Nephron progenitor cell (in vitro differentiated cells): ENCODE data around the gene DNAI1.

ENCODE experiments used
- DNase-seq: peaks from one replicate; pipeline ENCODE4 v3.0.0; 2021
- H3K27ac Mint-ChIP-seq: 2 replicates; pipeline ENCODE4 v1.8.0; 2021; ENCODE audit warnings: mild to moderate bottlenecking, moderate library complexity, mixed read lengths
- H3K27me3 Mint-ChIP-seq: 2 replicates; pipeline ENCODE4 v1.8.0; 2021; ENCODE audit warnings: mild to moderate bottlenecking, low read depth, mixed read lengths; ENCODE audit not compliant: poor library complexity
- H3K36me3 Mint-ChIP-seq: 2 replicates; pipeline ENCODE4 v1.8.0; 2021; ENCODE audit warnings: low read depth, mixed read lengths
- H3K4me1 Mint-ChIP-seq: 2 replicates; pipeline ENCODE4 v1.8.0; 2021; ENCODE audit warnings: mixed read lengths
- H3K4me3 Mint-ChIP-seq: 2 replicates; pipeline ENCODE4 v1.8.0; 2021; ENCODE audit warnings: mild to moderate bottlenecking, moderate library complexity, mixed read lengths
- H3K9me3 Mint-ChIP-seq: 2 replicates; pipeline ENCODE4 v1.8.0; 2021; ENCODE audit warnings: mild to moderate bottlenecking, moderate library complexity, mixed read lengths
- TF ChIP-seq, protein P1 (sequence below): fragments of 200-600 bp; sonication (generic); IDR thresholded peaks from 2 replicates; pipeline ENCODE4 v1.5.0; 2021; ENCODE audit warnings: antibody characterized with exemption

DNAI1 gene

DNA sequence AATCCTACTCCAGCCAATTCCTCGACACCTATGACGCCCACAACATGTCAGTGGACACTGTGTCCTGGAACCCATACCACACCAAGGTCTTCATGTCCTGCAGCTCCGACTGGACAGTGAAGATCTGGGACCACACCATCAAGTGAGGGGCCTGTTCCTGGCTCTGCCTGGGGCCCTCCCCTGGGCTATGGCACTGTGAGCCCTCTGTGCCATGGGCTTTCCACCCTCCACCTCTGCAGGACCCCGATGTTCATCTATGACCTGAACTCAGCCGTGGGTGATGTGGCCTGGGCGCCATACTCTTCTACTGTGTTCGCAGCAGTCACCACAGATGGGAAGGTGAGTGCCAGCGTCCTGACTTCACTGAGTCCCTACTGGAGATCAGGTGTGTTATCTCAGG is 55.8 kb downstream of the DNAI1 start:
- H3K4me3 Mint-ChIP-seq: no peak overlapping the region

DNA sequence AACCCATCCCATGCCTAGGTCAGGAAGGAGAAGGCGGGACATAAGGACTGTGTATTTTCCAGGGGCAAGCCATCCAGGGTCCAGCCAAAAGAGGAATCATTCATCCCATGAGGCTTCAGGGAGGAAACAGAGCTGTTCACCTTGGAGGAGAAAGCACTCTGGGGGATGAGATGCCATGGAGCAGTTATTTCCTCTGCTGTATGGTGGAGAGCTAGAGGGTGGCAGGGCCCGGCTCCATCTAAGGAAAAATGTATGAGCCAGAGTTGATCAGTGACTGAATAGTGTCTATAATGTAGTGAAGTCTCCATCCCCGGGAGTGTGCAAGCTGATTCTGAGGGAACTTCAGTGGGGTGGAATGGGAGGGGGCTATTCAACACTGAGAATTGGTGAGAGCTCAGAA is 56.2 kb downstream of the DNAI1 start:
- Mint-ChIP-seq H3K4me1 (peaks cover 71% of the 10 kb centered on the region), H3K36me3 (no peaks in the 10 kb centered on the region), H3K27ac (no peak overlapping the region), H3K27me3 (peaks cover 7% of the 10 kb centered on the region), H3K9me3 (no peaks in the 10 kb centered on the region), H3K4me3 (no peak overlapping the region)
- DNase-seq: no peak
- TF ChIP-seq, protein P1, sequence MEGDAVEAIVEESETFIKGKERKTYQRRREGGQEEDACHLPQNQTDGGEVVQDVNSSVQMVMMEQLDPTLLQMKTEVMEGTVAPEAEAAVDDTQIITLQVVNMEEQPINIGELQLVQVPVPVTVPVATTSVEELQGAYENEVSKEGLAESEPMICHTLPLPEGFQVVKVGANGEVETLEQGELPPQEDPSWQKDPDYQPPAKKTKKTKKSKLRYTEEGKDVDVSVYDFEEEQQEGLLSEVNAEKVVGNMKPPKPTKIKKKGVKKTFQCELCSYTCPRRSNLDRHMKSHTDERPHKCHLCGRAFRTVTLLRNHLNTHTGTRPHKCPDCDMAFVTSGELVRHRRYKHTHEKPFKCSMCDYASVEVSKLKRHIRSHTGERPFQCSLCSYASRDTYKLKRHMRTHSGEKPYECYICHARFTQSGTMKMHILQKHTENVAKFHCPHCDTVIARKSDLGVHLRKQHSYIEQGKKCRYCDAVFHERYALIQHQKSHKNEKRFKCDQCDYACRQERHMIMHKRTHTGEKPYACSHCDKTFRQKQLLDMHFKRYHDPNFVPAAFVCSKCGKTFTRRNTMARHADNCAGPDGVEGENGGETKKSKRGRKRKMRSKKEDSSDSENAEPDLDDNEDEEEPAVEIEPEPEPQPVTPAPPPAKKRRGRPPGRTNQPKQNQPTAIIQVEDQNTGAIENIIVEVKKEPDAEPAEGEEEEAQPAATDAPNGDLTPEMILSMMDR: no peak

More for the DNA sequence above, 55.8 kb downstream of the DNAI1 start:
- Mint-ChIP-seq H3K27ac (peak overlapping the region; percentile 36), H3K4me1 (peaks cover 73% of the 10 kb centered on the region), H3K27me3 (peaks cover 7% of the 10 kb centered on the region), H3K36me3 (no peaks in the 10 kb centered on the region), H3K9me3 (no peaks in the 10 kb centered on the region)
- TF ChIP-seq, protein P1: no peak
- no peak for DNase-seq

DNA sequence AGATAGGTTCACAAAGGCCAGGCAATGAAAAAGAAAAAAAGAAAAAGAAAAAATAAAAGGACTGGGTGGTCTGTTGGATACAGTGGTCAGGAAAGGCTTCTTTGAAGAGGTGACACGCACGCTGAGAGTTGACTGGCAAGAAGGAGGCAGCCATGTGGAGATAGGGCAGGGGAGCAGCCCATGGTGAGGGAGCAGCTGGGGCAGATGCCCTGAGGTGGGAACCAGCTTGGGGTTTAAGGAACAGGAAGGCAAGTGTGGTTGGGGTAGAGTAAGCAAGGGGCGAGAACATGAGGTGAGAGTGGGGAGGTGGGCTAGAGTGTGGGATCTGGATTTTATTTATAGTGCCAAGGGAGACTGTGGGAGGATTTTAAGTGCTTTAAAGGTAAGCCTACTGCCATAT is 57.4 kb downstream of the DNAI1 start:
- Mint-ChIP-seq H3K9me3 (no peaks in the 10 kb centered on the region), H3K36me3 (no peaks in the 10 kb centered on the region), H3K27ac (no peak overlapping the region), H3K4me1 (peaks cover 59% of the 10 kb centered on the region), H3K4me3 (no peak overlapping the region), H3K27me3 (peaks cover 17% of the 10 kb centered on the region)
- TF ChIP-seq, protein P1: no peak
- DNase-seq: no peak

DNA sequence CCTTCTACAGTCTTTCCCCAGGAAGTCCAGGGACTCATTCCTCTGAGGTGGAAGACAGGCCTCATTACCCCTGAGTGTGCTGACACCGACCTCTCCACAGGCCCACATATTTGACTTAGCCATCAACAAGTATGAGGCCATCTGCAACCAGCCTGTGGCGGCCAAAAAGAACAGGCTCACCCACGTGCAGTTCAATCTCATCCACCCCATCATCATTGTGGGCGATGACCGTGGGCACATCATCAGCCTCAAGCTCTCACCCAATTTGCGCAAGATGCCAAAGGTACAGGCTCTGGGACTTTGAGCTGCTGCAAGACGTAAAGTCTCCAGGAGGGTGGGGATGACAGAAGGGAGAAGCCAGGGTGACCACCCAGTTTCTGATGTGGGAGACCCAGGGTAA is 58.6 kb downstream of the DNAI1 start:
- TF ChIP-seq, protein P1: no peak
- H3K4me3 Mint-ChIP-seq: no peak overlapping the region
- H3K27me3 Mint-ChIP-seq: peaks cover 30% of the 10 kb centered on the region
- H3K36me3 Mint-ChIP-seq: no peaks in the 10 kb centered on the region
- DNase-seq: no peak
- no peak overlapping the region for H3K27ac Mint-ChIP-seq
- peaks cover 48% of the 10 kb centered on the region for H3K4me1 Mint-ChIP-seq
- no peaks in the 10 kb centered on the region for H3K9me3 Mint-ChIP-seq

DNA sequence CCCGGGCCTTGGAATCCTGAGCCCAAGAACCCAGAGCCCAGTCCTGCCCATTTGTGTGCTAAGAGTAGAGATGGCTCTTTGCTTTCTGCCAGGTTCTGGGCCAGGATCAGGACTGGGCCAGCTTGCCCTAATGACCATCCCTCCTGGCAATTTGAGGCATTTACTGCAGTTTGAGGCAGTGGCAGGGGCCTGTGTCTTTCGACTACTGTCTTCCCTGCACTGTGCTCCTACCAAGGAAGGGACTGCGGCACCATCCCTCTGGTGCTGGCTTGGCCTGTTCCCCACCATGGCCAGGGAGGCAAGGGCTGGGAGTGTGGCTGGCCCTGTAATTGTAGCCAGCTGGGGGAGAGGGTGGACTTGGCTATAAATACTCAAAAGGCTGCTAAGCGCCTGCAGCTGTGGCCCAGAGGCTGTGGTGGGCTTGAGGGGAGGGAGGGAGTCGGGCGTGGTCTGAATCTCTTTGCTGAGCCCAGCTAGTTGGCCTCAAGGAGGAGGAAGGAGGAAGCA is 59.6 kb downstream of the DNAI1 start:
- Mint-ChIP-seq H3K36me3 (no peaks in the 10 kb centered on the region), H3K27me3 (peaks cover 35% of the 10 kb centered on the region), H3K9me3 (no peaks in the 10 kb centered on the region), H3K4me1 (peaks cover 44% of the 10 kb centered on the region), H3K27ac (no peak overlapping the region), H3K4me3 (no peak overlapping the region)
- no peak for DNase-seq
- TF ChIP-seq, protein P1: no peak

DNA sequence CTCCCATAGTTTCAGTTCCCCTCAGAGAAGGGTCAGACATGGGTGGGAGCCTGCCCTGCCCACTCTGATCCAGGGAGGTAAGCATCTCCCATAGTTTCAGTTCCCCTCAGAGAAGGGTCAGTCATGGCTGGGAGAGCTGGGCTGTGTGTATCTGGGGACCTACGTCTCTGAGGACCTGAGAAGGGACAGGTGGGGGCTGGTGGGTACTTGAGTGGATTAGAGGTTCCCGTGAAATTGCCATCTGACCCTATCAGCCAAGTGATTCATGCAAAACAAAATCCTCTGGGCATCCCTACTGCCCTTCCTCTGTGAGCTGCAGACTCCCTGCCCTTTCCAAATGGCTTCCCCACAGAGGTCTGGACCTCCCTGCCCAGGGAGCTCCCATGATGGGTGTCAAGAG is 60.3 kb downstream of the DNAI1 start:
- Mint-ChIP-seq H3K9me3 (no peaks in the 10 kb centered on the region), H3K36me3 (no peaks in the 10 kb centered on the region), H3K4me3 (no peak overlapping the region), H3K27ac (no peak overlapping the region), H3K4me1 (peaks cover 37% of the 10 kb centered on the region), H3K27me3 (peaks cover 39% of the 10 kb centered on the region)
- TF ChIP-seq, protein P1: no peak
- no peak for DNase-seq
